ENCODE measurements around the gene FOXB1.

FOXB1 gene

DNA sequence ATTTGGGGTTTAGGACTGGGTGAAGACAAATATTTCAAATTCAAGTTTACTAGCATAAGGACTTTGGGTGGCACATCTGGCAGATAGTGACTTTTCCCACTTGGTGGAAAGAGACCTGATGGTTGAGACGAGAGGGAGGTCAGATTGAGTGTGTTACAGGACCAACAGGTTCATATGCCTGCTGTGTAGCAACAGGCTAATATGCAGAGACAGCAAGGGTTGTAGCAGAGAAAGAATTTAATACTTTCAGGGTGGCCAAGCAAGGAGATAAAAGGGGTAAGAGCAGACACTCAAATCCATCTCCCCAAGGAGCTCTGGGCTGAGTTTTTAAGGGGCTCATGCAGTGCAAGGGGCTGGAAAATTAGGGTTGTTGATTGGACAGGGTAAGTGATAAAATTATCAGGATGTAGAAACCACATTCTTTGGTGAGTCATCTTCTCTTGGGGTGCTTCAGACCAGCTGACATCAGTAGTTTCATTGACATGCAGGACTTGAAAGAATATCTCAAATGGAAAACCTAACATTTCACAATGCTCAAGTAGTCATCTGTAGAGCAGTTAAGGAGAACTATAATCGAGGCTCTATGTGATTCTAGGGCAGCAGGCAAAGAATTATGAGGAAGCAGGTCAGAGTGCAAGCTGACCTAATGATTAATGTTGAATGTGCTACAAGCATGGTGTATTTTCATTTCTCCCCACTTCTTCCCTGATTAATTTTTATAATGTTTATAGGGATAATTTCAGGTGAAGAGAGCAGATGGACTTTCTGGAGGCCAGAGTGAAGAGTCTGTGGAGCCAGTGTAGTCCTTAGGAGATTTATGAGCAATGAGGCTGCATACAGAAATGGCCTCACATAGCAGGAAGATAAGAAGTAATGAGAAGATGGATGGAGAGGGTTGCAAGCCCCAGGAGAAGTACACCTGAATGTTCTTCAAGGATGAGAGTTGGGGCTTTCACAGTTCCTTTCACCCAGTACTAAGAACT is 13.7 kb downstream of the FOXB1 start:
- POLR2A ChIA-PET: no interaction called here

DNA sequence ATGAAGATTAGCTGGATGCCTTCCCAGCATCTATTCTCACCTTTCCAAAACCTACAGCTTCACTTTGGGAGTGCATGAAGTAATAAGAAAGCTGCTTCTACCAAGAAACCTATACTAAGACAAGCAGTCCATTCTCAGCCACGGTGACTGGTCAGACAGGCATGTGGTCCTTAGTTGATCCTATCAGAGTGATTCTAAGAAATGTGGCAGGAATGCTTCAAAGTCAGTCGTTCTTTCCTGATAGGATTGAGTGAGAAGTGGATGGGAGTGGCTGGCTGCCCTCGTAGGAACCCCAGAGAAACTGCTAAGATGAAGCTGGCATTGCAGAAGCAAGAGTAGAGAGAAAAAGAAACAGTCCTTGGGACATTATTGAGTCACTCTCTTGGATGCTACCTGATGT is 16.6 kb downstream of the FOXB1 start:
- CTCF ChIA-PET: interaction anchor here (1.2 to 2.5 kb wide), 3 partner anchors 12 to 104 kb away, joined by 5 to 6 read pairs (median 5); no protein-coding TSS in a partner anchor
- POLR2A ChIA-PET: no interaction called here
- H3K9me3 ChIP-seq (ENCODE audit: control extremely low read depth in 1 of 5, control insufficient read depth in 4 of 5, insufficient read depth in 2 of 5, low read depth in 1 of 5, low read length in 4 of 5): peaks cover 0 to 8% (median 2%) of the 10 kb centered on the region in 5 experiments

More for the DNA sequence above, 13.7 kb downstream of the FOXB1 start:
- CTCF ChIA-PET: no interaction called here
- 35% methylated on average over 2 of the region's 2 CpGs for WGBS (ENCODE audit: insufficient coverage)
- DNase-seq: peak in 2 of 3 donors; percentile 69 to 76
- Histone ChIP-seq H3K4me1 (ENCODE audit: control extremely low read depth in 1 of 4, control insufficient read depth in 4 of 4, insufficient read depth in 4 of 4, low read length in 3 of 4) (peaks cover 4 to 13% (median 9%) of the 10 kb centered on the region in 4 experiments), H3K9me3 (ENCODE audit: control extremely low read depth in 1 of 5, control insufficient read depth in 4 of 5, insufficient read depth in 2 of 5, low read depth in 1 of 5, low read length in 4 of 5) (peaks cover 0 to 8% (median 2%) of the 10 kb centered on the region in 5 experiments), H3K4me3 (ENCODE audit: control insufficient read depth in 1 of 7, extremely low read depth in 1 of 7, insufficient read depth in 4 of 7, low read depth in 2 of 7, low read length in 6 of 7) (no peak overlapping the region), H3K27ac (ENCODE audit: insufficient read depth in 1 of 2, low read depth in 1 of 2, low read length in 2 of 2, poor library complexity in 1 of 2, severe bottlenecking in 2 of 2) (no peak overlapping the region), H3K36me3 (ENCODE audit: control insufficient read depth in 4 of 4, insufficient read depth in 4 of 4, low read length in 3 of 4) (no peaks in the 10 kb centered on the region), H3K27me3 (replicated peaks in 2 of 5; ENCODE audit: control insufficient read depth in 4 of 5, insufficient read depth in 5 of 5, low read length in 4 of 5) (peaks cover 0 to 21% (median 5%) of the 10 kb centered on the region in 5 experiments)

DNA sequence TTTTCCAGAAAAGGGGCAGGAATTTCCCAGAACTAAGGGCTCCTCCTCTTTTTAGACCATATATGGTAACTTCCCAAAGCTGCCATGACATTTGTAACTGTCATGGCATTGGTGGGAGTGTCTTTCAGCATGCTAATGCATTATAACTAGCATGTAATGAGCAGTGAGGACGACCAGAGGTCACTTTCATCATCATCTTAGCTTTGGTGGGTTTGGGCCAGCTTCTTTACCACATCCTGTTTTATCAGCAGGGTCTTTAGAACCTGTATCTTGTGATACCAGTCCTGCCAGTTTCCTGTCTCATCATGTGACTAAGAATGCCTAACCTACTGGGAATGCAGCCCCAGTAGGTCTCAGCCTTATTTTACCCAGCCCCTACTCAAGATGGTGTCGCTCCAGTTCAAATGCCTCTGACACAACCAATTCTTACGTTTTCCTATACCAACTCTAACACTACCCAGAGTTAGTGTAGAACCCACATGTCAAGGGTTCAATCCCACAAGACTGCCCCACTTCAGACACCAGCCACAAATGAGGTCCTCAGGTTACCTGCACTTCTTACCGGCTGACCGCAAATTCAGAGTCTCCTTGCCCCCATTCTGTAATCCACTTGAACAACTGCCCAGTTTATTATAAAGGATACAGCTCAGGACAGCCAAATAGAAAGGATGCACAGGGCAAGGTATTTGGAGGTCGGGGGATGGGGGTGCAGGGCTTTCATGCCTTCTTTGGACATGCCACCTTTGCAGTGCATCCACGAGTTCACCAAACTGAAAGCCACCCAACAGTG is 17.7 kb downstream of the FOXB1 start:
- CTCF ChIA-PET: interaction anchor here (2.5 kb wide), 1 partner anchor 15 kb away, joined by 5 read pairs; no protein-coding TSS in a partner anchor
- peaks cover 0 to 8% (median 2%) of the 10 kb centered on the region in 5 experiments for H3K9me3 ChIP-seq (ENCODE audit: control extremely low read depth in 1 of 5, control insufficient read depth in 4 of 5, insufficient read depth in 2 of 5, low read depth in 1 of 5, low read length in 4 of 5)
- peak; percentile 62 to 88 (median 84) for DNase-seq
- peaks cover 4 to 13% (median 9%) of the 10 kb centered on the region in 4 experiments for H3K4me1 ChIP-seq (ENCODE audit: control extremely low read depth in 1 of 4, control insufficient read depth in 4 of 4, insufficient read depth in 4 of 4, low read length in 3 of 4)
- H3K36me3 ChIP-seq (ENCODE audit: control insufficient read depth in 4 of 4, insufficient read depth in 4 of 4, low read length in 3 of 4): no peaks in the 10 kb centered on the region
- H3K27me3 ChIP-seq (replicated peaks in 2 of 5; ENCODE audit: control insufficient read depth in 4 of 5, insufficient read depth in 5 of 5, low read length in 4 of 5): no peaks in the 10 kb centered on the region
- POLR2A ChIA-PET: no interaction called here
- 81% methylated on average over 7 of the region's 7 CpGs for WGBS (ENCODE audit: insufficient coverage)
- H3K4me3 ChIP-seq (ENCODE audit: control insufficient read depth in 1 of 7, extremely low read depth in 1 of 7, insufficient read depth in 4 of 7, low read depth in 2 of 7, low read length in 6 of 7): no peak overlapping the region
- no peak overlapping the region for H3K27ac ChIP-seq (ENCODE audit: insufficient read depth in 1 of 2, low read depth in 1 of 2, low read length in 2 of 2, poor library complexity in 1 of 2, severe bottlenecking in 2 of 2)

More for the DNA sequence above, 16.6 kb downstream of the FOXB1 start:
- DNase-seq: no peak
- Histone ChIP-seq H3K27ac (ENCODE audit: insufficient read depth in 1 of 2, low read depth in 1 of 2, low read length in 2 of 2, poor library complexity in 1 of 2, severe bottlenecking in 2 of 2) (no peak overlapping the region), H3K36me3 (ENCODE audit: control insufficient read depth in 4 of 4, insufficient read depth in 4 of 4, low read length in 3 of 4) (no peaks in the 10 kb centered on the region), H3K27me3 (replicated peaks in 2 of 5; ENCODE audit: control insufficient read depth in 4 of 5, insufficient read depth in 5 of 5, low read length in 4 of 5) (peaks cover 0 to 4% (median 0%) of the 10 kb centered on the region in 5 experiments), H3K4me1 (ENCODE audit: control extremely low read depth in 1 of 4, control insufficient read depth in 4 of 4, insufficient read depth in 4 of 4, low read length in 3 of 4) (peaks cover 4 to 13% (median 9%) of the 10 kb centered on the region in 4 experiments), H3K4me3 (ENCODE audit: control insufficient read depth in 1 of 7, extremely low read depth in 1 of 7, insufficient read depth in 4 of 7, low read depth in 2 of 7, low read length in 6 of 7) (no peak overlapping the region)
- 85% methylated on average over 3 of the region's 3 CpGs for WGBS (ENCODE audit: insufficient coverage)

DNA sequence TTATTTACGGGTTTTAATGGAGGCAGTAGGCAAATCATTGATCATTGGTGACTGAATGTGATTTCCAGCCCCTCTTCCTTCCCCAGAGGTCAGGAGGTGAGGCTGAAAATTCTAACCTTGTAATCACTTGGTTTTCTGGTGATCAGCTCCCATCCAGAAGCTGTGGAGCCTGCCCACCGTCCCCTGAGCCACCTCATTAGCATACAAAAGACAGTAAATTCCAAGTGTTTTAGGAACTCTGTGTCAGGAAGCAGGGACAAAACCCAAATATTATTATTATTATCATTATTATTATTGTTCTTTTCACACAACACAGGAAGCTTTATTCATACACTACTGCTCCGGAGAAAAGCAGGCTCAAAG is 18.2 kb downstream of the FOXB1 start:
- CTCF ChIA-PET: interaction anchor here (2.5 kb wide), 1 partner anchor 14 kb away, joined by 5 read pairs; no protein-coding TSS in a partner anchor
- POLR2A ChIA-PET: no interaction called here
- no peaks in the 10 kb centered on the region for H3K27me3 ChIP-seq (replicated peaks in 2 of 5; ENCODE audit: control insufficient read depth in 4 of 5, insufficient read depth in 5 of 5, low read length in 4 of 5)
- 100% methylated on average over 1 of the region's 3 CpGs for WGBS (ENCODE audit: insufficient coverage)
- no peaks in the 10 kb centered on the region for H3K36me3 ChIP-seq (ENCODE audit: control insufficient read depth in 4 of 4, insufficient read depth in 4 of 4, low read length in 3 of 4)
- H3K4me1 ChIP-seq (ENCODE audit: control extremely low read depth in 1 of 4, control insufficient read depth in 4 of 4, insufficient read depth in 4 of 4, low read length in 3 of 4): peaks cover 4 to 13% (median 9%) of the 10 kb centered on the region in 4 experiments
- no peak for DNase-seq
- H3K4me3 ChIP-seq (ENCODE audit: control insufficient read depth in 1 of 7, extremely low read depth in 1 of 7, insufficient read depth in 4 of 7, low read depth in 2 of 7, low read length in 6 of 7): no peak overlapping the region
- H3K9me3 ChIP-seq (ENCODE audit: control extremely low read depth in 1 of 5, control insufficient read depth in 4 of 5, insufficient read depth in 2 of 5, low read depth in 1 of 5, low read length in 4 of 5): peaks cover 0 to 5% (median 2%) of the 10 kb centered on the region in 5 experiments
- no peak overlapping the region for H3K27ac ChIP-seq (ENCODE audit: insufficient read depth in 1 of 2, low read depth in 1 of 2, low read length in 2 of 2, poor library complexity in 1 of 2, severe bottlenecking in 2 of 2)

DNA sequence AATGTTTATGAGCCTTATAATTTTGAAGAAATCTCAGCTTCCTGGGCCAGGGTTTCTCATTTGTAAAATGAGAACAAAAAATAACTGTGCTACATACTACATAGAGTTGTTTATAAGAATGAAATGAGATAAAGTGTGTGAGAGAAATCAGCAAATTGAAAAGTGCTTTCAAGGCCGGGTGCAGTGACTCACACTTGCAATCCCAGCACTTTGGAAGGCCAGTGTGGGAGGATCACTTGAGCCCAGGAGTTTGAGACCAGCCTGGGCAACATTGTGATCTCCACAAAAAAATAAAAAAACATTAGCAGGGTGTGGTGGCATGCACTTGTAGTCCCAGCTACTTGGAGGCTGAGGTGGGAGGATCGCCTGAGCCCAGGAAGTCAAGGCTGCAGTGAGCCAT is 22.4 kb downstream of the FOXB1 start:
- H3K27me3 ChIP-seq (replicated peaks in 2 of 5; ENCODE audit: control insufficient read depth in 4 of 5, insufficient read depth in 5 of 5, low read length in 4 of 5): no peaks in the 10 kb centered on the region
- no peaks in the 10 kb centered on the region for H3K36me3 ChIP-seq (ENCODE audit: control insufficient read depth in 4 of 4, insufficient read depth in 4 of 4, low read length in 3 of 4)
- WGBS (ENCODE audit: insufficient coverage): 100% methylated on average over 2 of the region's 2 CpGs
- no peak for DNase-seq
- no peak overlapping the region for H3K4me3 ChIP-seq (ENCODE audit: control insufficient read depth in 1 of 7, extremely low read depth in 1 of 7, insufficient read depth in 4 of 7, low read depth in 2 of 7, low read length in 6 of 7)
- POLR2A ChIA-PET: no interaction called here
- no peaks in the 10 kb centered on the region for H3K9me3 ChIP-seq (ENCODE audit: control extremely low read depth in 1 of 5, control insufficient read depth in 4 of 5, insufficient read depth in 2 of 5, low read depth in 1 of 5, low read length in 4 of 5)
- H3K4me1 ChIP-seq (ENCODE audit: control extremely low read depth in 1 of 4, control insufficient read depth in 4 of 4, insufficient read depth in 4 of 4, low read length in 3 of 4): peaks cover 0 to 7% (median 6%) of the 10 kb centered on the region in 4 experiments
- CTCF ChIA-PET: no interaction called here
- no peak overlapping the region for H3K27ac ChIP-seq (ENCODE audit: insufficient read depth in 1 of 2, low read depth in 1 of 2, low read length in 2 of 2, poor library complexity in 1 of 2, severe bottlenecking in 2 of 2)

DNA sequence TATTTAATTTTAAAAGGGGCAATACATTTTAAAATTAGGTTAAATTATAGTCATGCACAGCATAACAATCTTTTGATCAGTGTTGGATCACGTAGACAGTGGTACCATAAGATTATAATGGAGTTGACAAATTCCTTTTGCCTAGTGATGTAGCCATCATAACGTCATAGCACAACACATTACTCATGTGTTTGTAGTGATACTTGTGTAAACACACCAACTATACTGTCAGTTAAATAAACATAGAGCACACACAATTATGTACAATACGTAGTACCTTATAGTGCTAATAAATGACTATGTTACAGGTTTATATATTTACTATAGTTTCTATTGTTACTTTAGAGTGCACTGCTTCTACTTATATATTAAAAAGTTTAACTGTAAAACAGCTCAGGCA is 31.2 kb downstream of the FOXB1 start:
- no CpG with 5 or more reads among the region's 3 CpGs for WGBS (ENCODE audit: insufficient coverage)
- ChIA-PET POLR2A (no interaction called here), CTCF (no interaction called here)
- no peaks in the 10 kb centered on the region for H3K27me3 ChIP-seq (replicated peaks in 2 of 5; ENCODE audit: control insufficient read depth in 4 of 5, insufficient read depth in 5 of 5, low read length in 4 of 5)
- H3K4me3 ChIP-seq (ENCODE audit: control insufficient read depth in 1 of 7, extremely low read depth in 1 of 7, insufficient read depth in 4 of 7, low read depth in 2 of 7, low read length in 6 of 7): no peak overlapping the region
- H3K4me1 ChIP-seq (ENCODE audit: control extremely low read depth in 1 of 4, control insufficient read depth in 4 of 4, insufficient read depth in 4 of 4, low read length in 3 of 4): no peaks in the 10 kb centered on the region
- no peaks in the 10 kb centered on the region for H3K36me3 ChIP-seq (ENCODE audit: control insufficient read depth in 4 of 4, insufficient read depth in 4 of 4, low read length in 3 of 4)
- H3K27ac ChIP-seq (ENCODE audit: insufficient read depth in 1 of 2, low read depth in 1 of 2, low read length in 2 of 2, poor library complexity in 1 of 2, severe bottlenecking in 2 of 2): no peak overlapping the region
- DNase-seq: no peak
- H3K9me3 ChIP-seq (ENCODE audit: control extremely low read depth in 1 of 5, control insufficient read depth in 4 of 5, insufficient read depth in 2 of 5, low read depth in 1 of 5, low read length in 4 of 5): no peaks in the 10 kb centered on the region

Data from common myeloid progenitor, CD34-positive (primary cell).